Neural progenitor cell (in vitro differentiated cells): ENCODE data around the gene RNF183. TPM values are rescaled to one million over a fixed set of nuclear protein-coding genes. Genes with fewer than 3 reads are reported as not detected.

Source experiments
- DNase-seq: peaks from one replicate; pipeline ENCODE4 v3.0.0-alpha.2; 2016; ENCODE audit warnings: low spot score
- H2AFZ ChIP-seq: fragments of 200-600 bp; sonication (generic); replicated peaks from 2 replicates; pipeline ENCODE4 v1.6.1; 2016; ENCODE audit warnings: antibody characterized with exemption
- H3F3A ChIP-seq: fragments of 200-600 bp; sonication (generic); 2 replicates; pipeline ENCODE4 v1.6.1; 2016; ENCODE audit warnings: antibody characterized with exemption, low read depth
- H3K27ac ChIP-seq: fragments of 200-600 bp; sonication (generic); 2 replicates; pipeline ENCODE4 v1.5.1; 2016; ENCODE audit warnings: mild to moderate bottlenecking
- H3K27me3 ChIP-seq: fragments of 200-600 bp; sonication (generic); 2 replicates; pipeline ENCODE4 v1.6.1; 2016; ENCODE audit warnings: mild to moderate bottlenecking, moderate library complexity
- H3K36me3 ChIP-seq: fragments of 200-600 bp; sonication (generic); 2 replicates; pipeline ENCODE4 v1.5.1; 2016
- H3K4me1 ChIP-seq: fragments of 200-600 bp; sonication (generic); 2 replicates; pipeline ENCODE4 v1.6.1; 2016; ENCODE audit warnings: mixed run types
- H3K4me2 ChIP-seq: fragments of 200-600 bp; sonication (generic); 2 replicates; pipeline ENCODE4 v1.6.1; 2016
- H3K4me3 ChIP-seq: fragments of 200-600 bp; sonication (generic); 2 replicates; pipeline ENCODE4 v1.5.1; 2016
- H3K79me2 ChIP-seq: fragments of 200-600 bp; sonication (generic); 2 replicates; pipeline ENCODE4 v1.6.1; 2016; ENCODE audit warnings: low read depth
- H3K9ac ChIP-seq: fragments of 200-600 bp; sonication (generic); 2 replicates; pipeline ENCODE4 v1.6.1; 2016
- H3K9me3 ChIP-seq: fragments of 200-600 bp; sonication (generic); 2 replicates; pipeline ENCODE4 v1.5.1; 2016; ENCODE audit warnings: low read depth
- H4K20me1 ChIP-seq: fragments of 200-600 bp; sonication (generic); 2 replicates; pipeline ENCODE4 v1.6.1; 2016; ENCODE audit warnings: low read depth
- H3K27ac Mint-ChIP-seq: 3 replicates; pipeline ENCODE4 v1.8.0; 2021; ENCODE audit warnings: mixed read lengths
- H3K27me3 Mint-ChIP-seq: 2 replicates; pipeline ENCODE4 v1.8.0; 2022; ENCODE audit warnings: low read depth, mild to moderate bottlenecking, inconsistent platforms, moderate library complexity, mixed read lengths; ENCODE audit not compliant: insufficient read depth
- H3K36me3 Mint-ChIP-seq: 3 replicates; pipeline ENCODE4 v1.8.0; 2021; ENCODE audit warnings: mixed read lengths
- H3K4me1 Mint-ChIP-seq: 3 replicates; pipeline ENCODE4 v1.8.0; 2021; ENCODE audit warnings: mixed read lengths
- H3K4me3 Mint-ChIP-seq: 3 replicates; pipeline ENCODE4 v1.8.0; 2021; ENCODE audit warnings: mild to moderate bottlenecking, moderate library complexity, mixed read lengths
- H3K9me3 Mint-ChIP-seq: 3 replicates; pipeline ENCODE4 v1.8.0; 2020; ENCODE audit warnings: mixed read lengths
- EZH2 ChIP-seq: fragments of 200-600 bp; sonication (generic); IDR thresholded peaks from 2 replicates; pipeline ENCODE4 v1.6.1; 2017; ENCODE audit warnings: antibody characterized with exemption, mild to moderate bottlenecking, moderate library complexity
- EZH2phosphoT487 ChIP-seq: fragments of 200-600 bp; sonication (generic); IDR thresholded peaks from 2 replicates; pipeline ENCODE4 v1.6.1; 2017; ENCODE audit warnings: antibody characterized with exemption
- total RNA-seq: library from RNA; depleted of rRNA; stranded (reverse); fragments of >200 nt; gene quantifications from 2 replicates; pipeline ENCODE4 v1.2.3, GENCODE V29; 2015; ENCODE audit warnings: low replicate concordance
- TF ChIP-seq, protein P1 (sequence below): fragments of 200-600 bp; sonication (generic); IDR thresholded peaks from 2 replicates; pipeline ENCODE4 v1.5.1; 2017; ENCODE audit warnings: antibody characterized with exemption, mild to moderate bottlenecking

The RNF183 gene
- total RNA-seq, 1 donor from 2014 or later = 0.09 TPM

GRCh38 chr9:113309204-113309813 is 6.1 kb upstream of the RNF183 start:
- Histone ChIP-seq H3K36me3 (no peaks in the 10 kb centered on the region), H3K79me2 (no peaks in the 10 kb centered on the region), H3K4me1 (no peaks in the 10 kb centered on the region), H3F3A (no peaks in the 10 kb centered on the region), H2AFZ (no peak overlapping the region), H3K4me2 (no peak overlapping the region), H3K27ac (no peak overlapping the region), H3K9ac (no peak overlapping the region), H3K27me3 (no peaks in the 10 kb centered on the region), H3K4me3 (no peak overlapping the region), H3K9me3 (no peaks in the 10 kb centered on the region), H4K20me1 (no peaks in the 10 kb centered on the region)
- TF ChIP-seq, protein P1, sequence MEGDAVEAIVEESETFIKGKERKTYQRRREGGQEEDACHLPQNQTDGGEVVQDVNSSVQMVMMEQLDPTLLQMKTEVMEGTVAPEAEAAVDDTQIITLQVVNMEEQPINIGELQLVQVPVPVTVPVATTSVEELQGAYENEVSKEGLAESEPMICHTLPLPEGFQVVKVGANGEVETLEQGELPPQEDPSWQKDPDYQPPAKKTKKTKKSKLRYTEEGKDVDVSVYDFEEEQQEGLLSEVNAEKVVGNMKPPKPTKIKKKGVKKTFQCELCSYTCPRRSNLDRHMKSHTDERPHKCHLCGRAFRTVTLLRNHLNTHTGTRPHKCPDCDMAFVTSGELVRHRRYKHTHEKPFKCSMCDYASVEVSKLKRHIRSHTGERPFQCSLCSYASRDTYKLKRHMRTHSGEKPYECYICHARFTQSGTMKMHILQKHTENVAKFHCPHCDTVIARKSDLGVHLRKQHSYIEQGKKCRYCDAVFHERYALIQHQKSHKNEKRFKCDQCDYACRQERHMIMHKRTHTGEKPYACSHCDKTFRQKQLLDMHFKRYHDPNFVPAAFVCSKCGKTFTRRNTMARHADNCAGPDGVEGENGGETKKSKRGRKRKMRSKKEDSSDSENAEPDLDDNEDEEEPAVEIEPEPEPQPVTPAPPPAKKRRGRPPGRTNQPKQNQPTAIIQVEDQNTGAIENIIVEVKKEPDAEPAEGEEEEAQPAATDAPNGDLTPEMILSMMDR = peak; percentile 73
- TF ChIP-seq EZH2phosphoT487 = no peak
- Mint-ChIP-seq H3K4me3 (no peak overlapping the region), H3K36me3 (no peaks in the 10 kb centered on the region), H3K27ac (no peak overlapping the region), H3K4me1 (peaks cover 4% of the 10 kb centered on the region), H3K27me3 (no peaks in the 10 kb centered on the region), H3K9me3 (no peaks in the 10 kb centered on the region)
- DNase-seq = peak; percentile 47

GRCh38 chr9:113307396-113307975 is 4.3 kb upstream of the RNF183 start:
- Histone ChIP-seq H2AFZ (no peak overlapping the region), H3K4me1 (peaks cover 7% of the 10 kb centered on the region), H4K20me1 (no peaks in the 10 kb centered on the region), H3K4me2 (no peak overlapping the region), H3K36me3 (no peaks in the 10 kb centered on the region), H3K9me3 (no peaks in the 10 kb centered on the region), H3F3A (peaks cover 11% of the 10 kb centered on the region), H3K4me3 (no peak overlapping the region), H3K9ac (no peak overlapping the region), H3K79me2 (no peaks in the 10 kb centered on the region), H3K27ac (no peak overlapping the region), H3K27me3 (no peaks in the 10 kb centered on the region)
- Mint-ChIP-seq H3K27ac (no peak overlapping the region), H3K36me3 (no peaks in the 10 kb centered on the region), H3K4me3 (no peak overlapping the region), H3K27me3 (no peaks in the 10 kb centered on the region), H3K4me1 (peaks cover 12% of the 10 kb centered on the region), H3K9me3 (no peaks in the 10 kb centered on the region)
- TF ChIP-seq, protein P1 = no peak
- no peak for TF ChIP-seq EZH2phosphoT487
- no peak for TF ChIP-seq EZH2
- DNase-seq = no peak

DNA sequence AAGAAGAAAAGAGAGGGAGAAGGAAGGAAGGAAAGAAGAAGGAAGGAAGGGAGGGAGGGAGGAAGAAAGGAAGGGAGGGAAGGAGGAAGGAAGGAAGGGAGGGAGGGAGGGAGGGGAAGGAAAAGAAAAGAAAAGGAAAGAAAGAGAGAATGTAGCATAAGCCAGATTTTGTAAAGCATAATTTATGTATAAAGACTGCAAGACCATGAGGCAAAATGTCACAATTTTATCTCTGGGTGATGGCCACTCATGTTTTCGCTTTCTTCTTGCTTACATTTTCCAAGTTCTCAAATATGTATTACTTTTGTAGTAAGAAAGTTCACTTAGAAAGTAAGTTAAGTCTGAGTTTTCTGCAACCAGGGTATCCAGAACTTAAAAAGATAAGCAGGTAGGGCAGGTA is 3.4 kb upstream of the RNF183 start:
- no peak overlapping the region for H3K9ac ChIP-seq
- Mint-ChIP-seq H3K36me3 (no peaks in the 10 kb centered on the region), H3K9me3 (no peaks in the 10 kb centered on the region), H3K27ac (no peak overlapping the region), H3K27me3 (no peaks in the 10 kb centered on the region), H3K4me3 (no peak overlapping the region), H3K4me1 (peaks cover 17% of the 10 kb centered on the region)
- peaks cover 7% of the 10 kb centered on the region for H3K4me1 ChIP-seq
- no peaks in the 10 kb centered on the region for H3K36me3 ChIP-seq
- H3F3A ChIP-seq = peaks cover 11% of the 10 kb centered on the region
- no peaks in the 10 kb centered on the region for H3K27me3 ChIP-seq
- no peaks in the 10 kb centered on the region for H3K9me3 ChIP-seq
- no peak overlapping the region for H3K4me2 ChIP-seq
- H4K20me1 ChIP-seq = no peaks in the 10 kb centered on the region
- H3K79me2 ChIP-seq = no peaks in the 10 kb centered on the region
- H2AFZ ChIP-seq = no peak overlapping the region
- TF ChIP-seq, protein P1 = no peak
- TF ChIP-seq EZH2phosphoT487 (no peak), EZH2 (no peak)
- DNase-seq = no peak
- H3K4me3 ChIP-seq = no peak overlapping the region
- no peak overlapping the region for H3K27ac ChIP-seq
